Right renal cortex interstitium (tissue), 3 donors: ENCODE data around the gene ATP5MC2. TPM values are rescaled to one million over a fixed set of nuclear protein-coding genes. Genes with fewer than 3 reads are reported as not detected.
A peak's percentile ranks its signal among the peaks of the same experiment; 100 is the strongest.
"Not testable (repeated sequence)": the region's sequence is repeated elsewhere in the genome, so short reads cannot be mapped to it uniquely, and the experiment has no call there.

Experiments
- DNase-seq, 3 donors: peaks; one replicate each; pipeline ENCODE4 v3.0.0-alpha.2; 2013; ENCODE audit warnings: low read depth in 3 of 3, low spot score in 2 of 3
- polyA plus RNA-seq, 3 donors: library from polyadenylated mRNA; unstranded; fragments of 120-200 nt; gene quantifications; one replicate each; pipeline ENCODE4 v1.2.1, GENCODE V29; 2013; ENCODE audit not compliant: insufficient read length in 3 of 3

The ATP5MC2 gene
- polyA plus RNA-seq, 3 donors = 582 to 652 (median 624) TPM

GRCh38 chr12:53695152-53696145 is 19.6 kb upstream of the ATP5MC2 start:
- no peak for DNase-seq

GRCh38 chr12:53694756-53695151 is 18.9 kb upstream of the ATP5MC2 start:
- no peak for DNase-seq

- DNase-seq = no peak
These were observed 12.3 kb upstream of the ATP5MC2 start for GRCh38 chr12:53688134-53688533.

GRCh38 chr12:53686436-53686835 is 10.6 kb upstream of the ATP5MC2 start:
- no peak for DNase-seq

DNA sequence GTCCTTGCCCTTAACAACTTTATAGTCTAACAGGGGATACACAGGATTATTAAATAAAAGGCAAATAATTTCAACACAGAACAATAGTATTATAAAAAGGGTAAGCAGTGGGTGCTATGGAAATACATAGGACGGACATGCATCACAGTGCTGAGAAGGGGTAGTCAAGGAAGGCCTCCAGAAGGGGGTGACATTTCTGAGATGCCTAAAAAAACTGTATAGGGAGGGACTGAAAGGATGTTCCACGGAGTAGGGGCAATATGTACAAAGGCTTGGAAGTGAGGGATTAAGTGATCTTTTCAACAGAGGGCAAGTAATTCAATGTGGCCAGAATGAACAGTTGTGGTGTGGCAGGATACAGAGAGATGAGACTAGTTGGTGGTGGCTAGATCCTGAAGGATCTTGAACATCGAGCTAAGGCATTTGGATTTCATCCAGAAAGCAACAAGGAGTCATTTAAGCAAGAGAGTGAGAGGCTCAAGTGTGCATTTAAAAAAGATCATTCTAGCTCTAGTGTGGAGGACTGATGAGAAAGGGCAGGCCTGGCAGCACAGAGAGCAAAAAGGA is 8.9 kb upstream of the ATP5MC2 start:
- no peak for DNase-seq

DNA sequence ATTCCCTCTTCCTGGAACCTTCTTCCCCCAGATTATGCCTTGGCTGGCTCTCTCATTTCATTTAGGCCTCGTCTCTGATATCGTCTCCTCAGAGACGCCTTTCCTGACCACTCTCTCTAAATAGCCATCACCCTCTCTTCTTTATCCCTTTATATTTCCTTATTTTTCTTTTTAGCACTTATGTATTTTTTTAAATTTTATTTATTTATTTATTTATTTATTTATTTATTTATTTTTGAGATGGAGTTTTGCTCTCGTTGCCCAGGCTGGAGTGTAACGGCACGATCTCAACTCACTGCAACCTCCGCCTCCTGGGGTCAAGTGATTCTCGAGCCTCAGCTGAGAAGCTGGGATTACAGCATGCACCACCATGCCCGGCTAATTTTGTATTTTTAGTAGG is 8.1 kb upstream of the ATP5MC2 start:
- no peak for DNase-seq

GRCh38 chr12:53683494-53683893 is 7.6 kb upstream of the ATP5MC2 start:
- DNase-seq = no peak

- DNase-seq = not testable (repeated sequence)
These were observed 4.2 kb upstream of the ATP5MC2 start for GRCh38 chr12:53680061-53680460.

DNA sequence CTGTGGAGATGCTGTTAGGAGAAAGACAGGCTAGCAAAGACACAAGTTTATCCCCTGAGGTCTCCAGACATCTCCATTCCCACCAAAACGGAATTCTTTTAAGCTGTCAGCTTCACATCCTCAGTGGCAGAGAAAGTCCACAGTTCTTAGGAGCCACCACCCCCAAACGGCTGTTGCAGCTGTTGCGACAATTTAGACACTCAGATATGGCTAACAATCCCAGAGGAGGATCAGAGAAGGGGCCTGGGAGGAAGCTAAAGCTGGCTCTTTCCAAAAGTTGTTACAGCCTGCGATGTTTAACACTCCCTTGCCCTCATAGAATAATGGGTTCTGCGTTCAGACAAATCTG is 1.9 kb upstream of the ATP5MC2 start:
- DNase-seq = no peak

DNA sequence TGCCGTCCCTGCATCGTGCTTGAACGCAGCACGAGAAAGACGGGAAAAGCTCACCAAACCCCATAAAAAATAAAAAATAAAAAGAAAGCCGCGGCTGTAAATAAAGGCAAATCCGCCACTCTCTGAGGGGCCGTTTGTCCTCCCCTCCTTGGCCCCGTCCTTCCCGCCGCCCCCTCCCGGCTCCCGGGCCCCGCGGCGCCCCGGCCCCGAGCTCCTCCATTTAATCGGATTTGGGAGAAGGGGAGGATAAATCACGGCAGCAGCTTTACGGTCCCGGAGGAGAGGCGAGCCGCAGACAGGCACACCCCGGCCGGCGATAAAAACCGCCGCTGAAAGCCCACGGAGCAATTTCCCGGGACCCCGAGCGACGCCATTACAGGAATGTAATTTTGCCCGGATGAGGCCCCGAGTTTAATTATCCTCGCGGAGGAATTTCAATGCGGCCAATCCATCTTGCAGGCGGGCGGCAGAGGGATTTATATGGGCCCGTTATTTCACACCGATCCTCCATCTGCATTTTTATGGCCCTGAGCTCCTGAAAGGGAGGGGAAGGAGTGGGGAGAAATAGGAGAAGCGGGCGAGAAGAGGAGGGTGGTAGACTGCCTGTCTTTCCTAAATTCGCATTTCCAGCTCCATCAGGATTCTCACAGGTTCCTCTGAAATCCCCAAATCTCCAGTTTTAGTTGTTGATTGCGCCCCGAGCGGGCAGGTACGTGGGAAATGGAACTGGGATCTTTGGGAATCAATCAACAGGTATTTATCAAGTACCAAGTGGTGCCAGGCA is 1.3 kb upstream of the ATP5MC2 start:
- peak in 1 of 3 donors; percentile 68 for DNase-seq

GRCh38 chr12:53676656-53677015 is 753 bp upstream of the ATP5MC2 start:
- DNase-seq = peak in 1 of 3 donors; percentile 61

GRCh38 chr12:53674977-53675700 is 744 bp downstream of the ATP5MC2 start:
- no peak for DNase-seq

GRCh38 chr12:53670971-53671370 is 4.9 kb downstream of the ATP5MC2 start:
- DNase-seq = no peak

DNA sequence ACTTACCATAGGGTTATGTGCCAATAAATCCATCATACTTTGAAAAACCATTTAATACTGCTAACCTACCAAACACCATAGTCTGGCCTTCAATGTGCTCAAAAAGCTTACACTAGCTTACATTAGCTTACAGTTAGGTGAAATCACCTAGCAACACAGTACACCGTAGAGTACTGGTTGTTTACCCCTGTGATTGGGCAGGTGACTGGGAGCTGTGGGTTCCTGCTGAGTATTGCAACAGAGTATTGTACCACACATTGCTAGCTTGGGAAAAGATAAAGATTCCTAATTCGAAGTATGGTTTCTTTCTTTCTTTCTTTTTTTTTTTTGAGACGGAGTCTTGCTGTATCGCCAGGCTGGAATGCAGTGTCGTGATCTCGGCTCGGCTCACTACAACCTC is 5.6 kb downstream of the ATP5MC2 start:
- DNase-seq = no peak

GRCh38 chr12:53667080-53667479 is 8.8 kb downstream of the ATP5MC2 start:
- no peak for DNase-seq

GRCh38 chr12:53664936-53665335 is 10.9 kb downstream of the ATP5MC2 start:
- DNase-seq = no peak

DNA sequence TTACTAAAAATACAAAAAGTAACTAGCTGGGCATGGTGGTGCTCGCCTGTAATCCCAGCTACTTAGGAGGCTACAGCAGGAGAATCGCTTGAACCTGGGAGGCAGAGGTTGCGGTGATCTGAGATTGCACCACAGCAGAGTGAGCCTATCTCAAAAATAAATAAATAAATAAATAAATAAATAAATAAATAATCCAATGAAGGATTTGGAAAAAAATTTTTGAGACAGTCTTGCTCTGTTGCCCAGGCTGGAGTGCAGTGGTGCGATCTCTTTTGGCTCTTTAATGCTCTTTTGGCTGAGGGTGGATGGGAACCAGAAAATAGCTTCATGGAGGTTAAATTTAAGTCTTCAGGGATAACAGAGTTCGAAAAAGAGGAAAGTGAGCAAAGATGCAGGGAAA is 11.7 kb downstream of the ATP5MC2 start:
- DNase-seq = no peak

GRCh38 chr12:53660041-53660440 is 15.8 kb downstream of the ATP5MC2 start:
- DNase-seq = no peak

- DNase-seq = no peak
These were observed 16.3 kb downstream of the ATP5MC2 start for GRCh38 chr12:53659571-53659981.

- DNase-seq = no peak
These were observed 16.8 kb downstream of the ATP5MC2 start for GRCh38 chr12:53659011-53659551.
